ENCODE results near the gene CTNND2.

GRCh38 chr5:11027660-11028059 lies 876.6 kb downstream of the CTNND2 start:
- TF ChIP-seq HIVEP1 (CRISPR knock-in tag; IDR thresholded peaks at IDR 0.05) (no peak), FOXA1 (IDR thresholded peaks at IDR 0.05; ENCODE audit: borderline replicate concordance) (no peak), POLR2B (IDR thresholded peaks at IDR 0.05; ENCODE audit: low read depth, partially characterized antibody) (no peak), CTCF (IDR thresholded peaks at IDR 0.05 in 2 of 3, conservative IDR thresholded peaks at IDR 0.05 in 1 of 3; ENCODE audit: insufficient read depth in 2 of 3, low read depth in 1 of 3, low read length in 3 of 3) (no peak), ZKSCAN1 (IDR thresholded peaks at IDR 0.05; ENCODE audit: low read depth, low read length) (no peak), KAT8 (IDR thresholded peaks at IDR 0.05; ENCODE audit: low read depth) (no peak), EZH2 (IDR thresholded peaks at IDR 0.05; ENCODE audit: borderline replicate concordance, low read depth, low read length) (no peak)

All from K562 (cell line).